HFFc6 (cell line): ENCODE data around the gene OR2F2. TPM values are rescaled to one million over a fixed set of nuclear protein-coding genes. Genes with fewer than 3 reads are reported as not detected.

ENCODE experiments used
- DNase-seq: peaks from one replicate; pipeline ENCODE4 v3.0.0-alpha.2; 2018
- H3K27ac Mint-ChIP-seq: 2 replicates; pipeline ENCODE4 v1.8.0; 2020; ENCODE audit warnings: mild to moderate bottlenecking, mixed read lengths
- H3K27me3 Mint-ChIP-seq: 2 replicates; pipeline ENCODE4 v1.8.0; 2021; ENCODE audit warnings: mild to moderate bottlenecking, moderate library complexity, mixed read lengths; ENCODE audit not compliant: insufficient read depth
- H3K36me3 Mint-ChIP-seq: 2 replicates; pipeline ENCODE4 v1.8.0; 2021; ENCODE audit warnings: low read depth, mixed read lengths
- H3K4me1 Mint-ChIP-seq: 2 replicates; pipeline ENCODE4 v1.8.0; 2020; ENCODE audit warnings: low read depth, mixed read lengths
- H3K4me3 Mint-ChIP-seq: 2 replicates; pipeline ENCODE4 v1.8.0; 2020; ENCODE audit warnings: mild to moderate bottlenecking, moderate library complexity, mixed read lengths
- H3K9me3 Mint-ChIP-seq: 2 replicates; pipeline ENCODE4 v1.8.0; 2020; ENCODE audit warnings: mild to moderate bottlenecking, mixed read lengths
- CTCF ChIP-seq: fragments of 200-600 bp; sonication (generic); IDR thresholded peaks from 2 replicates; pipeline ENCODE4 v1.5.0; 2021; ENCODE audit warnings: antibody characterized with exemption, mild to moderate bottlenecking
- long read RNA-seq: library from polyadenylated mRNA; unstranded; transcript quantifications from one replicate; pipeline ENCODE4 v2.0.0, GENCODE V29; 2019
- total RNA-seq, 6 experiments: library from RNA; stranded (reverse); fragmentation: NEBNext Ultra II Directional; extraction: Animal tissue kit (Norgen Biotek cat#: 25700); gene quantifications; 2 replicates in 1 of 6; 3 replicates in 5 of 6; pipeline ENCODE4 v1.2.3, GENCODE V29; 2021

The OR2F2 gene
- total RNA-seq = not detected
- long read RNA-seq = 0 reads

DNA sequence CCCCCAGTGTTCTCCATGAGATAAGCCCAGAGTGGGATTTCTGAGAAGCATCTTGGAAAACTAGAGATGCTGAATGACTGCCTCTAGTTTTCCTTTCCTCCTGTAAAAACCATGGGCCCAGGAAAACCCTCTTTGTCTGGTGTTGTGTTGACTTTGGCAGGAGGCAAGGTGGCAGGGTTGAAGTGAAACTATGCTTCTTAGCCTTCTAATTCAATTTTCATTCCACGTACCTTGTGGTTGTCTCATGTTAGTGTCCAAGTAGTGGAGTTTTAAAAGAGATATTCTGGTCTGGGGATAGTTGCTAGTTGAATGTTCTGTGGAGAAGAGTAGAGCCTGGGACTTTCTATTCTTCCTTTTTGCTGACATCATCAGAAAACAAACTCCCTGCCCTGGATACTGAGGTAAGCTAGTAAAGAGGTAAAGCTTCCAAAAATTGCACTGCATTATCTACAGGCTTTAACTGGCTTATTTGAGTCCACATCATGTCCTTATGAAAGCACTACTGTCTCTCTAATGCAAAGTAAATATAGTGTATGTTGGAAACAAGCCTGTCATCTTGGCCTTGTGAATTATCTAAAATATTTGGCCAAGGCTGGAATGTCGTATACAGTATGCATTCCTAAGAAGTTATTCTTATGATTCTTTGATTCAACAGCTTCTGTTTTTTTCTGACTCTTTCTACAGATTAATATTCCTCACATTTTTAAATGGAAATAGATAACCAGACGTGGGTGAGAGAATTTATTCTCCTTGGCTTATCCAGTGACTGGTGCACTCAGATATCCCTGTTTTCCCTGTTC, at the start of gene OR2F2:
Gene OR2F2, plus strand, starts transcription at position 708 of the 800 bp plus-strand sequence. Its CDS starts 0 bp downstream, at position 708.
- Mint-ChIP-seq H3K9me3 (no peaks in the 10 kb centered on the region), H3K27me3 (no peaks in the 10 kb centered on the region; the same call in 1 of the 2 replicates), H3K4me3 (peak within 1 kb of the TSS; percentile 31), H3K36me3 (no peaks in the 10 kb centered on the region; the same call in 1 of the 2 replicates), H3K4me1 (peaks cover 47% of the 10 kb centered on the region), H3K27ac (peak within 1 kb of the TSS; percentile 90)
- peak; percentile 69 for DNase-seq
- TF ChIP-seq CTCF = no peak

- no peak for DNase-seq
- peaks cover 49% of the 10 kb centered on the region for H3K4me1 Mint-ChIP-seq
- peaks cover 12% of the 10 kb centered on the region for H3K36me3 Mint-ChIP-seq
- H3K4me3 Mint-ChIP-seq = peak overlapping the region; percentile 62
- no peaks in the 10 kb centered on the region for H3K9me3 Mint-ChIP-seq
- H3K27ac Mint-ChIP-seq = no peak overlapping the region
- TF ChIP-seq CTCF = no peak
- H3K27me3 Mint-ChIP-seq = peaks cover 2% of the 10 kb centered on the region; the same call in 1 of the 2 replicates
Measured at GRCh38 chr7:143885951-143886350, 49.1 kb upstream of the OR2F2 start.

DNA sequence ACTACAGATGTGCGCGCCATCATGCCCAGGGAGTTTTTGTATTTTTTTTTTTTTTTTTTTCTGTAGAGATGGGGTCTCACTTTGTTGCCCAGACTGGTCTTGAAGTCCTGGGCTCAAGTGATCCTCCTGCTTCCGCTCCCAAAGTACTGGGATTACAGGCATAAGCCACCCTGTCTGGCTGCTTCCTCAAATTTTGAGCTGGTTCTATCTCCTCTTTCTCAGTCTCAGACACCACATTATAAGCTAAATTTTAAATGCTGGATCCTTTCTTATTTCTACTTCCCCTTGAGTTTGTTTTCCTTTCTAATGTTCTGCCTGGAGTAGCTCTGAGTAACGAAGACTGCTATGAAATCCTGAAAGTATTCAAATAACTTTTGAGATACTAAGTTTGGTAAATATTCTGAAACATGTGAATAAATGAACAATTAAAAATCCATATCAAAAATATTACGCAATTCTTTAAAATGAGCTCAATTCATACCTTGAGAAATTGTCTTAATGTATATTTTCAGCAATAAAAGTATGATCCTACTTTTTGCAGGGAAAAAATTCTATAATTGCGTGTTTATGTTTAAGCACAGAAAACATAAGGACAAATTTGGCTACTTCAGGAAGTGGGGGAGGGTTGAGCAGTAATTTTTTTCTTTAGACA, 48.1 kb upstream of the OR2F2 start:
- Mint-ChIP-seq H3K4me3 (no peak overlapping the region), H3K27ac (peak overlapping the region; percentile 53), H3K9me3 (no peaks in the 10 kb centered on the region), H3K4me1 (peaks cover 52% of the 10 kb centered on the region), H3K36me3 (peaks cover 12% of the 10 kb centered on the region), H3K27me3 (peaks cover 2% of the 10 kb centered on the region; the same call in 1 of the 2 replicates)
- no peak for TF ChIP-seq CTCF
- DNase-seq = no peak

DNA sequence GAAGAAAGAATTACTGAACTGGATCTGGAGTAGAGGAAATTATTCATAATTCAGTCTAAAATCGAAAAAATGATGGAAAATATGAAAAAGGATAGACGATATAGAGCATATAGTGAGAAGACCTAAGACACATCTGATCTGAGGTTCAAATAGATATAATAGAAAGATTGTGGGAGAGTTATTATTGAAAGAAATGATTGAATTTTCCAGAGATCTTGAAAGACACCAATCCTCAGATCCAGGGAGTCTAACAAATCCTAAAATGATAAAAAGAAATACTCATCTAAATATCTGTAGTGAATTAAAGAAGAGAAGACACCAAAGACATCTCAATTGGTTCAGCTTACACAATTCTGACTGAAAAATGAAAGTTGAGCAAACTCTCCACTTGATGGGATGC, 46.0 kb upstream of the OR2F2 start:
- H3K4me1 Mint-ChIP-seq = peaks cover 46% of the 10 kb centered on the region
- no peak overlapping the region for H3K4me3 Mint-ChIP-seq
- no peaks in the 10 kb centered on the region for H3K9me3 Mint-ChIP-seq
- no peaks in the 10 kb centered on the region for H3K27me3 Mint-ChIP-seq
- no peak for DNase-seq
- H3K27ac Mint-ChIP-seq = no peak overlapping the region
- H3K36me3 Mint-ChIP-seq = peaks cover 12% of the 10 kb centered on the region
- no peak for TF ChIP-seq CTCF

- Mint-ChIP-seq H3K4me1 (peaks cover 37% of the 10 kb centered on the region), H3K4me3 (no peak overlapping the region), H3K27ac (no peak overlapping the region), H3K9me3 (no peaks in the 10 kb centered on the region), H3K27me3 (no peaks in the 10 kb centered on the region), H3K36me3 (peaks cover 12% of the 10 kb centered on the region)
- TF ChIP-seq CTCF = no peak
- no peak for DNase-seq
Measured at GRCh38 chr7:143890558-143890957, 44.5 kb upstream of the OR2F2 start.
